Tibial nerve (tissue), 4 donors: ENCODE results near the gene MGST2.

Source experiments
- CTCF ChIP-seq, 5 experiments: fragments of 200-600 bp in 3 of 5; fragments of 450-650 bp in 2 of 5; sonication (generic) in 3 of 5; IDR thresholded peaks; one replicate each; pipeline ENCODE4 v1.5.1; 2016 to 2019; ENCODE audit warnings: antibody characterized with exemption in 5 of 5, mild to moderate bottlenecking in 3 of 5, moderate library complexity in 2 of 5
- EP300 ChIP-seq, 2 donors: sonication (generic); formaldehyde crosslinking; IDR thresholded peaks; one replicate each; pipeline ENCODE4 v1.6.1; 2017; ENCODE audit warnings: antibody characterized with exemption in 2 of 2, mild to moderate bottlenecking in 1 of 2
- POLR2A ChIP-seq, 2 donors: fragments of 450-650 bp; IDR thresholded peaks; one replicate each; pipeline ENCODE4 v1.6.1; 2017; ENCODE audit warnings: antibody characterized with exemption in 2 of 2, mild to moderate bottlenecking in 2 of 2, moderate library complexity in 2 of 2

- no peak for TF ChIP-seq POLR2A (IDR thresholded peaks at IDR 0.05)
- TF ChIP-seq CTCF (IDR thresholded peaks at IDR 0.05), result no peak
- TF ChIP-seq EP300 (IDR thresholded peaks at IDR 0.05), result no peak
Observed at GRCh38 chr4:139647184-139647583, 18.4 kb upstream of the MGST2 start.
